GM19025 (cell line): ENCODE measurements around the gene NCOA7.

Experiments used
- ATAC-seq: cut with Tn5 transposase; IDR thresholded peaks from one replicate; pipeline ENCODE4 v1.9.1; 2021; ENCODE audit warnings: mild to moderate bottlenecking, low read depth, moderate library complexity; ENCODE audit not compliant: unreplicated experiment

The NCOA7 gene

GRCh38 chr6:125858427-125859320 is 67.9 kb downstream of the NCOA7 start:
- peak; percentile 83 for ATAC-seq

GRCh38 chr6:125859727-125860126 is 69.0 kb downstream of the NCOA7 start:
- no peak for ATAC-seq

GRCh38 chr6:125863023-125863422 is 72.3 kb downstream of the NCOA7 start:
- no peak for ATAC-seq

- ATAC-seq, result no peak
Measured at GRCh38 chr6:125865015-125865414, 74.3 kb downstream of the NCOA7 start.

GRCh38 chr6:125866433-125866832 is 75.7 kb downstream of the NCOA7 start:
- no peak for ATAC-seq

- ATAC-seq, result no peak
Measured at GRCh38 chr6:125867483-125867942, 76.8 kb downstream of the NCOA7 start.

- ATAC-seq, result no peak
Measured at GRCh38 chr6:125868252-125868651, 77.5 kb downstream of the NCOA7 start.

- no peak for ATAC-seq
Measured at GRCh38 chr6:125868678-125869395, 78.1 kb downstream of the NCOA7 start.

- ATAC-seq, result no peak
Measured at GRCh38 chr6:125869427-125869826, 78.7 kb downstream of the NCOA7 start.

- no peak for ATAC-seq
Measured at GRCh38 chr6:125871365-125871764, 80.6 kb downstream of the NCOA7 start.

GRCh38 chr6:125872259-125872921 is 81.6 kb downstream of the NCOA7 start:
- no peak for ATAC-seq

- ATAC-seq, result no peak
Measured at GRCh38 chr6:125882243-125882642, 91.5 kb downstream of the NCOA7 start.

- ATAC-seq, result no peak
Measured at GRCh38 chr6:125884634-125885371, 94.0 kb downstream of the NCOA7 start.

GRCh38 chr6:125886021-125886420 is 95.3 kb downstream of the NCOA7 start:
- no peak for ATAC-seq

- ATAC-seq, result no peak
Measured at GRCh38 chr6:125886914-125887313, 96.2 kb downstream of the NCOA7 start.

- ATAC-seq, result no peak
Measured at GRCh38 chr6:125887372-125887771, 96.6 kb downstream of the NCOA7 start.

- no peak for ATAC-seq
Measured at GRCh38 chr6:125888989-125889656, 98.4 kb downstream of the NCOA7 start.

- no peak for ATAC-seq
Measured at GRCh38 chr6:125899726-125900182, 109.0 kb downstream of the NCOA7 start.

- ATAC-seq, result peak; percentile 77
Measured at GRCh38 chr6:125904871-125905270, 114.1 kb downstream of the NCOA7 start.
